Measurements from ENCODE around the gene MPL.

The MPL gene

DNA sequence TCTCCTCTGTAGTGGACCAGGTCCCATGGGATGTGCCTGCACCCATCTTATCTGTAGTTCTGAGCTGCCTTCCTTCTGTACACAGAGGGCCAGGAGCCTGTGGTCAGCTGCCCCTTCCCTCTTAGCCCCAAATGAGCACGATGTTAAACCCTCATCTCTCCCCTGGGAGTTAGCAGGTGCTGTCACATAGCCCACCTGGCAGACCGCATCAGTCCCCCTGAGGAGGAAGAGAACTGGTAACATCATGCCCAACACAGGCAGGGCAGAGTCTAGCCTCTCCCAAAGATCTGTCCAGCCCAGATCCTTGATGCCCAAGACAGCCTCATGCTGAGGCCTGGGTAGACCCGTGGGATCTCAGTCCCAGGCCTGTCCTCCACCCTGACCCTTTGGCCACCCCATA is 32.2 kb upstream of the MPL start:
- TF ChIP-seq, protein P1, sequence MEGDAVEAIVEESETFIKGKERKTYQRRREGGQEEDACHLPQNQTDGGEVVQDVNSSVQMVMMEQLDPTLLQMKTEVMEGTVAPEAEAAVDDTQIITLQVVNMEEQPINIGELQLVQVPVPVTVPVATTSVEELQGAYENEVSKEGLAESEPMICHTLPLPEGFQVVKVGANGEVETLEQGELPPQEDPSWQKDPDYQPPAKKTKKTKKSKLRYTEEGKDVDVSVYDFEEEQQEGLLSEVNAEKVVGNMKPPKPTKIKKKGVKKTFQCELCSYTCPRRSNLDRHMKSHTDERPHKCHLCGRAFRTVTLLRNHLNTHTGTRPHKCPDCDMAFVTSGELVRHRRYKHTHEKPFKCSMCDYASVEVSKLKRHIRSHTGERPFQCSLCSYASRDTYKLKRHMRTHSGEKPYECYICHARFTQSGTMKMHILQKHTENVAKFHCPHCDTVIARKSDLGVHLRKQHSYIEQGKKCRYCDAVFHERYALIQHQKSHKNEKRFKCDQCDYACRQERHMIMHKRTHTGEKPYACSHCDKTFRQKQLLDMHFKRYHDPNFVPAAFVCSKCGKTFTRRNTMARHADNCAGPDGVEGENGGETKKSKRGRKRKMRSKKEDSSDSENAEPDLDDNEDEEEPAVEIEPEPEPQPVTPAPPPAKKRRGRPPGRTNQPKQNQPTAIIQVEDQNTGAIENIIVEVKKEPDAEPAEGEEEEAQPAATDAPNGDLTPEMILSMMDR (IDR thresholded peaks at IDR 0.05): no peak

GRCh38 chr1:43305926-43306687 is 31.5 kb upstream of the MPL start:
- Histone ChIP-seq H3K4me3 (ENCODE audit: low read depth, low read length) (no peak overlapping the region), H3K4me1 (no peaks in the 10 kb centered on the region), H3K79me2 (no peaks in the 10 kb centered on the region), H3K36me3 (ENCODE audit: control insufficient read depth, insufficient read depth, low read length) (no peaks in the 10 kb centered on the region), H2AFZ (no peak overlapping the region), H3K9ac (no peak overlapping the region), H3K27me3 (ENCODE audit: control insufficient read depth, insufficient read depth, low read length) (no peaks in the 10 kb centered on the region), H3K27ac (no peak overlapping the region), H3K4me2 (ENCODE audit: low read length) (no peak overlapping the region), H3K9me3 (ENCODE audit: control insufficient read depth, low read length) (no peaks in the 10 kb centered on the region)
- TF ChIP-seq, protein P1 (IDR thresholded peaks at IDR 0.05): no peak

More for the DNA sequence above, 32.2 kb upstream of the MPL start:
- Histone ChIP-seq H3K27ac (no peak overlapping the region), H2AFZ (no peak overlapping the region), H3K79me2 (no peaks in the 10 kb centered on the region), H3K4me3 (ENCODE audit: low read depth, low read length) (no peak overlapping the region), H3K9ac (no peak overlapping the region), H3K36me3 (ENCODE audit: control insufficient read depth, insufficient read depth, low read length) (no peaks in the 10 kb centered on the region), H3K27me3 (ENCODE audit: control insufficient read depth, insufficient read depth, low read length) (no peaks in the 10 kb centered on the region), H3K4me1 (no peaks in the 10 kb centered on the region), H3K9me3 (ENCODE audit: control insufficient read depth, low read length) (no peaks in the 10 kb centered on the region), H3K4me2 (ENCODE audit: low read length) (no peak overlapping the region)

- no peak overlapping the region for H3K27ac ChIP-seq
Measured at GRCh38 chr1:43306688-43307457, 30.7 kb upstream of the MPL start.

DNA sequence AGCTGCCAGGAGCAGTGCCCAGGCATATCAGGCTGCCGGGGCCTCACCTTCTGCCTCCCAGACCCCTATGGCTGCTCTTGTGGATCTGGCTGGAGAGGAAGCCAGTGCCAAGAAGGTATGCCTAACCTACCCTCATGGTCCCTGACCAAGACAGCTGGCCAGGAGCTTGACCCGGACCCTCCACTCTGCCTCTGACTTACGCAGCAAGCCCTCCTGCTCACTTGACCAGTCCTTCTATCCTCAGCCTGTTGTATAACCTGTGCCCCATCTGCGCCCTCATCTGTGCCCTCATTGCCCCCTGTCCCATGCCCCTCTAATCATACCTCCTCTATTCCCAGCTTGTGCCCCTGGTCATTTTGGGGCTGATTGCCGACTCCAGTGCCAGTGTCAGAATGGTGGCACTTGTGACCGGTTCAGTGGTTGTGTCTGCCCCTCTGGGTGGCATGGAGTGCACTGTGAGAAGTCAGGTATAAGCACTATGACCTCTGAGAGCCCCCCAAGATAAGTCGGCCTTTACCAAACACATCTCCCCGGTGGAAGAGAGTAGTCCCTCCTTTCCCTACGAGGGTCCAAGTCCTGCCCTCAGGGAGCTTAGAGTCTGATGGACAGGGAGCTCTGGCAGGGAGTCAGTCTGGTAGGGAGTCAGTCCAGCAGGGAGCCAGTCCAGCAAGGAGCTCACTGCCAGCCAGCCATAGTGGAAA is 30.0 kb upstream of the MPL start:
- Histone ChIP-seq H3K9me3 (ENCODE audit: control insufficient read depth, low read length) (no peaks in the 10 kb centered on the region), H3K27me3 (ENCODE audit: control insufficient read depth, insufficient read depth, low read length) (no peaks in the 10 kb centered on the region), H2AFZ (no peak overlapping the region), H3K4me1 (no peaks in the 10 kb centered on the region), H3K4me2 (ENCODE audit: low read length) (no peak overlapping the region), H3K9ac (no peak overlapping the region), H3K4me3 (ENCODE audit: low read depth, low read length) (no peak overlapping the region), H3K36me3 (ENCODE audit: control insufficient read depth, insufficient read depth, low read length) (no peaks in the 10 kb centered on the region), H3K27ac (no peak overlapping the region), H3K79me2 (no peaks in the 10 kb centered on the region)
- TF ChIP-seq, protein P1 (IDR thresholded peaks at IDR 0.05): no peak

More at GRCh38 chr1:43306688-43307457, 30.7 kb upstream of the MPL start:
- TF ChIP-seq, protein P1 (IDR thresholded peaks at IDR 0.05): no peak
- no peak overlapping the region for H2AFZ ChIP-seq
- H3K4me3 ChIP-seq (ENCODE audit: low read depth, low read length): no peak overlapping the region
- no peaks in the 10 kb centered on the region for H3K4me1 ChIP-seq
- no peak overlapping the region for H3K9ac ChIP-seq
- H3K4me2 ChIP-seq (ENCODE audit: low read length): no peak overlapping the region
- H3K36me3 ChIP-seq (ENCODE audit: control insufficient read depth, insufficient read depth, low read length): no peaks in the 10 kb centered on the region
- no peaks in the 10 kb centered on the region for H3K9me3 ChIP-seq (ENCODE audit: control insufficient read depth, low read length)
- no peaks in the 10 kb centered on the region for H3K79me2 ChIP-seq
- no peaks in the 10 kb centered on the region for H3K27me3 ChIP-seq (ENCODE audit: control insufficient read depth, insufficient read depth, low read length)
